Occipital lobe (tissue), 2 donors: ENCODE results near the gene CD7. TPM values are rescaled to one million over a fixed set of nuclear protein-coding genes. Genes with fewer than 3 reads are reported as not detected.

Source experiments
- DNase-seq: peaks from one replicate; lab custom pipeline; 2025; lab: John Stamatoyannopoulos, UW
- total RNA-seq: library from RNA; depleted of rRNA; stranded (reverse); fragments of >200 nt; gene quantifications from one replicate; pipeline ENCODE4 v1.2.3, GENCODE V29; 2014

CD7 gene
- total RNA-seq, 1 donor from 2014 or later = not detected

DNA sequence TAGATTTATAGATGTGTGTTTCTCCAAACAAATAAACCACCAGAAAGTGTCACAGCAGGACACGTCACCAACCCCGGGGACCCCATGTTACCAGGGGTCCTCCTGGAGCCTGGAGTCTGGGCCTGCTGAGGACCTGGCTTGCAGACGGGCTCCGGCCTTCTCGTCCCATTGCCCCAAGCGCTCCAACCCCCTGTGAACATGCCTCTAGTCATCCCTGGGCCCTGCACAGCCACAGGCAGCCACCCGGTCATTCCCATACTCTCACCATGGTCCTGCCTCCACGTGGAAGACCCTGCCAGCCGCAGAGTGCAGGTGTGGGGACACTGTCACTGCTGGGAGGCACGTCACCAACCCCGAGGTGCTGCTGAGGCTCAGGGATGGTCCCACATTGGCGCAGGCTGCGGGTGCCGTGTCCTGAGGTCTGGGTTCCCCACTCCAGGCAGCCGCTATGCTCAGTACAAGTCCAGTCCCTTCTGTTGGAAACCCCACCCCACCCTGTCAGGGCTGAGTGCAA lies 11.6 kb upstream of the CD7 start:
- no peak for DNase-seq

- DNase-seq = no peak
Observed at GRCh38 chr17:82328141-82328993, 11.0 kb upstream of the CD7 start.

DNA sequence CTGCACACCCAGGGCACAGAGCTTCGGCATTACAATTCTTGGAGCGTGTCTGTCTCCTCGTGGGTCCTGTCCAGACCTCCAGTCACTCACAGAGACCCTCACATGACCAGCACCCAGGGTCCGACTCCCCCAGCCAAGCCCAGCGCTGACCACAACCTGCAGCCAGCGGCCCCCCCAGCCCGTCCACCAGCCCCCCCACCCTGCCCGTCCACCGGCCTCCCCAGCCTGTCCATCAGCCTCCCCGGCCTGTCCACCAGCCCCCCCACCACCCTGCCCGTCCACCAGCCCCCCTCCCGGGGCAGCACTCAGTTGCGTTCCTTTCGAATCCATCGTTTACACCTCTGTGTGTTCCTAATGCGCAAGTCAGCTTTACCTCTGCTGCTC lies 10.3 kb upstream of the CD7 start:
- no peak for DNase-seq

DNA sequence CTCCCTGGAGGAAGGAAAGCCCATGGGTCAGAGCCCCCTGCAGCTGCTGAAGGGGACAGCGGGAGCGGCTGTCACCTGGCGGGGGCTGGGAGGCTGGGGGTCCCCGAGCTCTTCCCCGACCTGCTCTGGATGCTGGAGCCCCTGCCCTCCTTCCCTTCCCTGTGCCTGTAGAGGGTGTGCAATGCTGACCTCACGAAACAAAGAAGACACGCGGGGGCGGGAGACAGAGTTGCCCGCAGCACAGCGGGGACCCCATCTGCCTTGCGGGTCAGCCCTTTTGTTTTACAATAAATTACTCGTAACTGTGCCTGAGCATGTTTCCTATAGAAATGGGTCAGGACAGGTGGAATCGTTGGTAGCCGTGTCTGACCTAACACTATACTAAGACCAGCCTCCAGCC lies 9.9 kb upstream of the CD7 start:
- no peak for DNase-seq

DNA sequence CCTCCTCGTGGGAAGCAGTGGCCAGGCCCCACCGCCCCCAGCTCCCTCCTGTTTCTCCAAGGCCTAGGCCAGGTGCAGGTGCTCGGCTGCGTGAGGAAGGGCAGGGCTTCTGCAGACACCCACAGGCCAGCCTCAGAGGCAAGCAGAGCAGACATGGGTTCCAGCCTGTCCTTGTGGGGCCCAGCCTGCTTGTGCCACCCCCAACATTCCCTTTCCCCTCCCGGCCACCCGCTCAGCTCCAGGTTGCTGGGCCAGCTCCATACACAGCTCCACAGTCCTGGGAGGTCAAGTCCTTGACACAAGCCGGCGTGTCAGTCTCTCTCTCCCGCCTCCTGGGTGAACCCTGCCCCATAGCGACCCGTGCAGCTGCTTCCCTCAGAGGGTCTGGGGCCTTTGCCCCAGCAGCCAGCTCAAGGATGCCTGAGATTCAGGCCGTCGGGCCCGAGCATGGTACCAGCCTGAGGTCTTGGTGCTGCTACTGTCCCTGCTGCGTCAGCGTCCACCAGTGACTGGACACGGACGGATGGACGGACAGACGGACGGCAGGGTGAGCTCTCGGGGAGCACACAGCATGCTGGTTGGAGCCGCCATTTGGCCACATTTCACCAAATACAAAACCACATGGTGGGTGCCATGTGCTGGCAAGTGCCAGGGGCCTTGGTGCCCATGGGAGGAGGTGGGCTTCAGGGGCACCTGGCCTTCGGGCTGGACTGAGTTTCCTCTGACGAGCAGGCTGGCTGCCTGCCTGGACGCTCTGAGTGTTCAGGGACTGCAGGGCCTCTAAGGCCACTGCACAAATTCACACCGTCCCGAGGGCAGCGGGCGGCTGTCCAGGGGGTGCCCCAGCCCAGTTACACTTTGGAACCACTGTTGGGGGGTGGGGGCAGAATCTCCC lies 8.1 kb upstream of the CD7 start:
- DNase-seq = no peak

DNA sequence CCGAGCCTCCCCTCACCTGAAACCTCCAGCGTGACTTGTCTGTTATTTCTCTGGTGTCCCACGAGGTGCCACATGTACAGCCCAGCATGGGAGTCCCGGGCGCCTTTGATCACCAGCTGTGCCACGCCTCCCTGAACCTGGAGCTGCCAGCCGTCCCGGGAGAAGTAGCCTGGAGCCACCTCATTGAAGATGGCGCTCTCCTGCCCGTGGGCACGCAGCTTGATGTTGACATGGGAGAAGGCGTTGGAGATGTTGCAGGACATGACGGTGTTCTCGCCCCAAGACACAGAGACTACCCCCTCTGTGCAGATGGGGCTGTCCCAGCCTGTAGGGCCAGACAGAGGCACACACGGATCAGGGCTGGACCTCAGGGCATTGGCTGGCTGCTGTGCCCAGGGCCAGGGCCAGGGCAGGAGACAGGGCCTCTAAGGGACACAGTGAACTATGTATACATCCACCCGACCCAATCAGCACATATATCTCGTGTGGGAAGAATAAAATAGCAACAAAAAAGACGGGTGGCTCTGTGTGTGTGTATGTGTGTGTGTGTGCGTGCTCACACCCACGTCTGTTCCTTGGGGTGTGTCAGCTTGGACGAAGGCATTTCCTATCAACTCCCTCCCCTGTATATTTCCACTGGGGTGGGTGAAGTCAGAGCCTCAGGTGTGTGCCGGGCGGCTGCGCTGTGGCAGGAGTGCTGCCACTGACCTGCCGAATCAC lies 7.3 kb upstream of the CD7 start:
- DNase-seq = no peak

GRCh38 chr17:82323514-82324234 lies 6.3 kb upstream of the CD7 start:
- DNase-seq = no peak

- DNase-seq = no peak
Observed at GRCh38 chr17:82322526-82323453, 5.4 kb upstream of the CD7 start.

- no peak for DNase-seq
Observed at GRCh38 chr17:82321947-82322466, 4.6 kb upstream of the CD7 start.

- no peak for DNase-seq
Observed at GRCh38 chr17:82320956-82321927, 3.8 kb upstream of the CD7 start.

GRCh38 chr17:82320140-82320840 lies 2.9 kb upstream of the CD7 start:
- no peak for DNase-seq

DNA sequence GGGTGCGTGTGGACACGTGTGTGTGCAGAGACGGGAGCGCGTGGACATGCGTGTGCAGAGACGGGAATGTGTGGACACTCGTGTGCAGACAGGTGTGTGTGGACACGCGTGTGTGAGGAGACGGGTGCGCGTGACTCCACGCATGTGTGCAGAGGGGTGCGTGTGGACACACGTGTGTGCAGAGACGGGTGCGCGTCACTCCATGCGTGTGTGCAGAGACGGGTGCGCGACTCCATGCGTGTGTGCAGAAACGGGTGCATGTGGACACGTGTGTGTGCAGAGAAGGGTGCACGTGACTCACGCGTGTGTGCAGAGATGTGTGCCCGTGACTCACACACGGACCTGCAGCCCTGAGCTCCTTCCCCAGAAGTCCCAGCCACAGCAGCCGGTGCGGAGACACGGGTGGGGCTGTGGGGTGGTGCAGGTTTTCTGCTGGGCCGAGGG lies 2.2 kb upstream of the CD7 start:
- no peak for DNase-seq

DNA sequence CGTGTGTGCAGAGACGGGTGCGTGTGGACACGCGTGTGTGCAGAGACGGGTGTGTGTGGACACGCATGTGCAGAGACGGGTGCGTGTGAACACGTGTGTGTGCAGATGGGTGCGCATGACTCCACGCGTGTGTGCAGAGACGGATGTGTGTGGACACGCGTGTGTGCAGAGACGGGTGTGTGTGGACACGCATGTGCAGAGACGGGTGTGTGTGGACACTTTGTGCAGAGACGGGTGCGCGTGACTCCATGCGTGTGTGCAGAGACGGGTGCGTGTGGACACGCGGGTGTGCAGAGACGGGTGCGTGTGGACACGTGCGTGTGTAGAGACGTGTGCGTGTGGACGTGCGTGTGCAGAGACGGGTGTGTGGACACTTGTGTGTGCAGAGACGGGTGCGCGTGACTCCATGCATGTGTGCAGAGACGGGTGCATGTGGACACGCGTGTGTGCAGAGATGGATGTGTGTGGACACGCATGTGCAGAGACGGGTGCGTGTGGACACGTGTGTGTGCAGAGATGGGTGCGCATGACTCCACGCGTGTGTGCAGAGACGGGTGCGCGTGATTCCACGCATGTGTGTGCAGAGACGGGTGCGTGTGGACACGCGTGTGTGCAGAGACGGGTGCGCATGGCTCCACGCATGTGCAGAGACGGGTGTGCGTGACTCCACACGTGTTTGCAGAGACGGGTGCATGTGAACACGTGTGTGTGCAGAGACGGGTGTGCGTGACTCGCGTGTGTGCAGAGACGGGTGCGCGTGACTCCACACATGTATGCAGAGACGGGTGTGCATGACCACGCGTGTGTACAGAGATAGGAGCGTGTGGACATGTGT lies 1.6 kb upstream of the CD7 start:
- no peak for DNase-seq

DNA sequence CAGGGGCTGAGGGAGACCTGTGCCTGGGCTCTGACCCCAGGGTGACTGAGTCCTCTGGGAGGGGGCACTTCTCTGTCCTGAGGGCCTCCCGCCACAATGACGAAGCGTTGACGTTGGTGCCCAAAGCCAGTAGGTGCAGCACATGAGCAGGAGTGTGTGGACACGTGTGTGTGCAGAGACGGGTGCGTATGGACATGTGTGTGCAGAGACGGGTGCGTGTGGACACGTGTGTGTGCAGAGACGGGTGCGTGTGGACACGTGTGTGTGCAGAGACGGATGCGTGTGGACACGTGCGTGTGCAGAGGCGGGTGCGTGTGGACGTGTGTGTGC lies 726 bp upstream of the CD7 start:
- no peak for DNase-seq

DNA sequence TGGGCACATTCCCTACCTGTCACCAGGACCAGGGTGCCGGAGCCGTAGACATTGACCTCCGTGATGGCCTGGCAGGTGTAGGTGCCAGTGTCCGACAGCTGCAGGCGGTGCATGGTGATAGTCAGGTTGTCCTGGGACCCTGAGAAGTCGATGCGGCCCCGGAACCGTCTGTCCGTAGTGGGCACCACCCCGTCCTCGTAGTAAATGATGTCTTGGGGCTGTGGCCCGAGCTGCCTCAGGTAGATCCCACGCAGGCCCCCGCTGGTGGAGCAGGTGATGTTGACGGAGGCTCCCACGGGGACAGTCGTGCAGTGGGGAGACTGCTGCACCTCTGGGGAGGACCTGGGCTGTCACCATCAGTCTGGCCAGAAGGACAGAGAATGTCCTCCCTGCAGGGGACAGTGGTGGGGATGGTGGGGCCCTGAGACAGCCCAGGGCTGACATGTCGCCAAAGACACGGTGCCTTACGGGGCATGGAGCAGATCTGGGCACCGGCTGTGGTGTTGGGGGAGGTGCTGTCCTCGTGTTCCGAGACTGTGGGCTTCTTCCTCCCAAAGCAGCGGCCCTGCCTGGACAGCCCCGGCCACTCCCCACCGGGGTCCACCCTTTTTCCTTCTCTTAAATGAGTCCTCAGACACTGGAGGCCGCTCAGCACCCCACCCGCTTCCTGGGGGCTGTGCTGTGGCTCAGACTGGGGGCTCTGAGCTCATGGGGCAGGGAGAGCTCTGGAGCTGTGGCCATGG lies 586 bp downstream of the CD7 start:
- no peak for DNase-seq

- no peak for DNase-seq
Observed at GRCh38 chr17:82315703-82316358, 1.6 kb downstream of the CD7 start.
